C4-2B (cell line): ENCODE results near the gene TGFA.

Source experiments
- H3K27ac ChIP-seq: fragments of 450-650 bp; 2 replicates; pipeline ENCODE4 v1.5.1; 2017
- CTCF ChIP-seq: fragments of 450-650 bp; conservative IDR thresholded peaks from 2 replicates; pipeline ENCODE4 v1.5.1; 2017; ENCODE audit warnings: mild to moderate bottlenecking
- ZFX ChIP-seq: fragments of 450-650 bp; IDR thresholded peaks from 2 replicates; pipeline ENCODE4 v1.6.1; 2017

Gene TGFA

GRCh38 chr2:70433315-70433714 lies 120.3 kb downstream of the TGFA start:
- H3K27ac ChIP-seq = no peak overlapping the region
- TF ChIP-seq CTCF (no peak), ZFX (no peak)

GRCh38 chr2:70431716-70432347 lies 121.8 kb downstream of the TGFA start:
- TF ChIP-seq ZFX (no peak), CTCF (no peak)
- H3K27ac ChIP-seq = no peak overlapping the region

- TF ChIP-seq ZFX = no peak
- no peak for TF ChIP-seq CTCF
- H3K27ac ChIP-seq = no peak overlapping the region
These were observed 127.3 kb downstream of the TGFA start for GRCh38 chr2:70426341-70426740.

- TF ChIP-seq ZFX (no peak), CTCF (no peak)
- H3K27ac ChIP-seq = no peak overlapping the region
These were observed 127.8 kb downstream of the TGFA start for GRCh38 chr2:70425682-70426301.

- H3K27ac ChIP-seq = no peak overlapping the region
- TF ChIP-seq CTCF (no peak), ZFX (no peak)
These were observed 132.9 kb downstream of the TGFA start for GRCh38 chr2:70420740-70421139.

- TF ChIP-seq CTCF = no peak
- no peak for TF ChIP-seq ZFX
These were observed 133.5 kb downstream of the TGFA start for GRCh38 chr2:70420143-70420542.

GRCh38 chr2:70418514-70418913 lies 135.1 kb downstream of the TGFA start:
- H3K27ac ChIP-seq = no peak overlapping the region
- no peak for TF ChIP-seq CTCF
- no peak for TF ChIP-seq ZFX

More at GRCh38 chr2:70420143-70420542, 133.5 kb downstream of the TGFA start:
- H3K27ac ChIP-seq = no peak overlapping the region
